Colonic mucosa (tissue), 4 donors: ENCODE results near the gene GUCY2D. TPM values are rescaled to one million over a fixed set of nuclear protein-coding genes. Genes with fewer than 3 reads are reported as not detected.

ENCODE experiments used
- DNase-seq: peaks from one replicate; pipeline ENCODE4 v3.0.0-alpha.2; 2020
- H3K27ac ChIP-seq: fragments of 200-600 bp; one replicate; pipeline ENCODE4 v1.8.0; 2021
- H3K27me3 ChIP-seq: fragments of 200-600 bp; one replicate; pipeline ENCODE4 v1.8.0; 2021
- H3K36me3 ChIP-seq: fragments of 200-600 bp; one replicate; pipeline ENCODE4 v1.8.0; 2021
- H3K4me1 ChIP-seq: fragments of 200-600 bp; one replicate; pipeline ENCODE4 v1.8.0; 2021; ENCODE audit warnings: mild to moderate bottlenecking
- H3K4me3 ChIP-seq: fragments of 200-600 bp; one replicate; pipeline ENCODE4 v1.8.0; 2021
- H3K9ac ChIP-seq, 2 donors: one replicate each; pipeline ENCODE4 v1.7.0; 2013; ENCODE audit warnings: control low read depth in 2 of 2, low read depth in 2 of 2, low read length in 2 of 2
- H3K9me3 ChIP-seq: fragments of 200-600 bp; one replicate; pipeline ENCODE4 v1.8.0; 2021
- CTCF ChIP-seq: fragments of 200-600 bp; IDR thresholded peaks from one replicate; pipeline ENCODE4 v1.8.0; 2022; ENCODE audit warnings: antibody characterized with exemption, mild to moderate bottlenecking
- intact Hi-C: fragments of 100-400 bp; cut with DNase I; formaldehyde crosslinking; loops from one replicate; pipeline ENCODE4 v1.14.1; 2022
- total RNA-seq, 2 donors: library from RNA; stranded (reverse); fragmentation: NEBNext Ultra II Directional in 1 of 2; extraction: Animal tissue kit (Norgen Biotek cat#: 25700) in 1 of 2; gene quantifications; one replicate each; pipeline ENCODE4 v1.2.1, GENCODE V29; 2021
- donor health status: healthy.
- donor health status: DM: no; HTN: no; CAD: no.
- donor health status: DM: no; HTN: no; CAD: no.

Gene GUCY2D
- total RNA-seq, 2 donors from 2014 or later: 0.21 to 0.37 TPM

DNA sequence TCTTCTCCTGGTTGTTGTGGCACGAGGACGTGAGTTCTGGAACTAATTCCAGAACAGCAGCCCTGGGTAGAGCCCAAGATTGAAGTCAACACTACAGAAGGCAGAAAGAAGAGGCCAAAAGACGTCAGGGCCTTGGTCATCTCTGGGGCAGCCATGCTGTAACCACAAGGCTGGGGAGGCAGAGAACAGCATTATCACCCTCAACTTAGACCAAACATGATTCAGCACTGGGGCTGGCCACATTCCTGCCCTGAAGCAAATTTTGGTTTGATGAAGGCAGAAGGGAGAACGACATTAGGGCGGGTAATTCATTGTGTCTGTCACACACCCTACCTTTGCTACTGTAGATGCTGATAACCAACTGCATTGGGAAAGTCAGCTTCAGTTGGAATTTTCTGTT, 26.7 kb downstream of the GUCY2D start:
- Histone ChIP-seq H3K27me3 (no peaks in the 10 kb centered on the region), H3K4me1 (no peaks in the 10 kb centered on the region), H3K9ac (no peak overlapping the region), H3K36me3 (no peaks in the 10 kb centered on the region), H3K9me3 (no peaks in the 10 kb centered on the region), H3K27ac (no peak overlapping the region), H3K4me3 (no peak overlapping the region)
- intact Hi-C loops: no loop called here
- no peak for TF ChIP-seq CTCF
- no peak for DNase-seq

DNA sequence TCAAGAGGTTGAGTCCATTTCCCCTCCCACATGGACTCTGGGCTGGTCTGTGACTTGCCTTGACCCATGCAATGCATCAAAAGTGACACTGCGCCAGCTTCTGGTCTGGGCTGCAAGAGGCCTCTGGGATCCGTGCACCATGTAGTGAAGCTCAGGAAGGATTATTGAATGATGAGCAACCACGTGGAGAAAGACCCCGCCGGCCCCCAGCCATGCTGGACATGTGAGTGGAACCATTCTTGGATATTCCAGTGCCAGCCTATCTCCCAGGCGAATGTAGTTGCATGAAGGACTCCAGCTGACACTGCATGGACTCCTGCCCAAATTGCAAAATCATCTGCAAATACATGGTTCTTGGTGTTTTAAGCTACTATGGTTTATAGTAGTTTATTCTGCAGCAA, 28.8 kb downstream of the GUCY2D start:
- intact Hi-C loops: no loop called here
- Histone ChIP-seq H3K9me3 (no peaks in the 10 kb centered on the region), H3K27ac (no peak overlapping the region), H3K27me3 (no peaks in the 10 kb centered on the region), H3K9ac (no peak overlapping the region), H3K4me1 (no peaks in the 10 kb centered on the region), H3K4me3 (no peak overlapping the region), H3K36me3 (no peaks in the 10 kb centered on the region)
- no peak for DNase-seq
- no peak for TF ChIP-seq CTCF

GRCh38 chr17:8031950-8032349, 29.5 kb downstream of the GUCY2D start:
- no peak for TF ChIP-seq CTCF
- Histone ChIP-seq H3K9ac (no peak overlapping the region), H3K27ac (no peak overlapping the region), H3K4me3 (no peak overlapping the region), H3K4me1 (no peaks in the 10 kb centered on the region), H3K36me3 (no peaks in the 10 kb centered on the region), H3K9me3 (no peaks in the 10 kb centered on the region), H3K27me3 (no peaks in the 10 kb centered on the region)
- intact Hi-C loops: no loop called here
- DNase-seq: no peak

- intact Hi-C loops: no loop called here
- no peak overlapping the region for H3K4me3 ChIP-seq
- DNase-seq: no peak
- no peak for TF ChIP-seq CTCF
- no peak overlapping the region for H3K27ac ChIP-seq
- no peaks in the 10 kb centered on the region for H3K27me3 ChIP-seq
- H3K9ac ChIP-seq: no peak overlapping the region
- no peaks in the 10 kb centered on the region for H3K9me3 ChIP-seq
- no peaks in the 10 kb centered on the region for H3K4me1 ChIP-seq
- H3K36me3 ChIP-seq: no peaks in the 10 kb centered on the region
Observed at GRCh38 chr17:8032442-8032841, 30.0 kb downstream of the GUCY2D start.

DNA sequence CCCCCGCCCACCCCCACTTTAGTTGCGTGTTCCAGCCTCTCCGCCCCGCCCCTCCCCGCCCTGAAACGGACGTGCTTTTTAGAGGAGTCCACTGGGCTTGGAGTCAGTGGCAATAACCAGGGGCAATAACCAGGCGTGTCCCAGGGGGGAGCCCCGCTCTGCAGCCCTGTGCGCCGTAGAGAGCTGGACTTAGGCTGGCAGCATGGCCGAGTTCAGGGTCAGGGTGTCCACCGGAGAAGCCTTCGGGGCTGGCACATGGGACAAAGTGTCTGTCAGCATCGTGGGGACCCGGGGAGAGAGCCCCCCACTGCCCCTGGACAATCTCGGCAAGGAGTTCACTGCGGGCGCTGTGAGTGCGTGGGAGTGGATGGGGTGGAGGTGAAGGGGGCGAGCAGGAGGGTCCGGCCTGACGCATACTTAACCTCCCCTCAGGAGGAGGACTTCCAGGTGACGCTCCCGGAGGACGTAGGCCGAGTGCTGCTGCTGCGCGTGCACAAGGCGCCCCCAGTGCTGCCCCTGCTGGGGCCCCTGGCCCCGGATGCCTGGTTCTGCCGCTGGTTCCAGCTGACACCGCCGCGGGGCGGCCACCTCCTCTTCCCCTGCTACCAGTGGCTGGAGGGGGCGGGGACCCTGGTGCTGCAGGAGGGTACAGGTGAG, 36.7 kb downstream of the GUCY2D start, which contains the start of gene ALOX15B:
TSS of gene ALOX15B (plus strand) at position 106 of the 657 bp plus-strand sequence. CDS start at position 203, 97 bp downstream.
- Histone ChIP-seq H3K27ac (no peak within 1 kb of the TSS), H3K4me3 (peak within 1 kb of the TSS; percentile 6), H3K9ac (peak within 1 kb of the TSS; percentile 35 to 46), H3K4me1 (no peaks in the 10 kb centered on the region), H3K27me3 (no peaks in the 10 kb centered on the region), H3K36me3 (no peaks in the 10 kb centered on the region), H3K9me3 (no peaks in the 10 kb centered on the region)
- no peak for TF ChIP-seq CTCF
- intact Hi-C loops: no loop called here
- DNase-seq: peak; percentile 73
